GM21360 (cell line): ENCODE data around the gene OR56A4.
"Not testable (repeated sequence)": the region's sequence is repeated elsewhere in the genome, so short reads cannot be mapped to it uniquely, and the experiment has no call there.

ENCODE experiments used
- ATAC-seq: cut with Tn5 transposase; IDR thresholded peaks from one replicate; pipeline ENCODE4 v1.9.1; 2021; ENCODE audit warnings: mild to moderate bottlenecking, moderate library complexity; ENCODE audit not compliant: unreplicated experiment

OR56A4 gene

GRCh38 chr11:5960704-5961320, 45.9 kb downstream of the OR56A4 start:
- not testable (repeated sequence) for ATAC-seq

- no peak for ATAC-seq
Observed at GRCh38 chr11:5955586-5955985, 51.2 kb downstream of the OR56A4 start.
